Sciatic nerve (tissue), 2 donors: ENCODE results near the gene PTTG2. TPM values are rescaled to one million over a fixed set of nuclear protein-coding genes. Genes with fewer than 3 reads are reported as not detected.
A peak's percentile ranks its signal among the peaks of the same experiment; 100 is the strongest.
"Not testable (repeated sequence)": the region's sequence is repeated elsewhere in the genome, so short reads cannot be mapped to it uniquely, and the experiment has no call there.

Experiments
- ATAC-seq: fragments of 200-7000 bp; cut with Tn5 transposase; one replicate; pipeline ENCODE4 v1.9.1; 2020; ENCODE audit warnings: mild to moderate bottlenecking, moderate library complexity
- DNase-seq: peaks from one replicate; pipeline ENCODE4 v3.0.0-alpha.2; 2020; ENCODE audit warnings: low spot score
- intact Hi-C: fragments of 100-400 bp; cut with DNase I; formaldehyde crosslinking; loops from one replicate; pipeline ENCODE4 v1.14.2; 2022
- total RNA-seq: library from RNA; stranded (reverse); fragmentation: NEBNext Ultra II Directional; extraction: Animal tissue kit (Norgen Biotek cat#: 25700); gene quantifications from one replicate; pipeline ENCODE4 v1.2.1, GENCODE V29; 2021
- donor health status: DM: no; HTN: no; CAD: no.
- donor health status: DM: no; HTN: no; CAD: no.

The PTTG2 gene
- total RNA-seq, 1 donor from 2014 or later = 1.1 TPM

DNA sequence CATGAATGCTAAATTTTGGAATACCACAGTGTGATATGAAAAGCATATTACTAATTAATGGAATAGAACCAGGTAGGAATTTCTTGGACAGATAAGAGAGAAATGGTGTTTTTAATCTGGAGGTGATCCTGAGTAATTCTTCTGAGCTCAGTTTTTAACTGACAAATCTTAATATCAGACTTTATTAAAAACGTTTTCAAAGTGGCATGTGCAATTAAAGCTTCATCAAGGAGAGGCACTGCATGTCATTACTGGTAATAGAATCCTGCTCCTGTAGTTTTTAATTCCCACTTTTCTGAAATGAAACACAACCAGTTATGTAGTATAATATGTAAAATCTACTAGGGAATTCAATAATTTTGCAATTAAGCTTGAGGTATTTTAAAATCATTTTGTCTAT is 7.0 kb upstream of the PTTG2 start:
- DNase-seq (no peak), ATAC-seq (no peak)
- intact Hi-C loops = no loop called here

DNA sequence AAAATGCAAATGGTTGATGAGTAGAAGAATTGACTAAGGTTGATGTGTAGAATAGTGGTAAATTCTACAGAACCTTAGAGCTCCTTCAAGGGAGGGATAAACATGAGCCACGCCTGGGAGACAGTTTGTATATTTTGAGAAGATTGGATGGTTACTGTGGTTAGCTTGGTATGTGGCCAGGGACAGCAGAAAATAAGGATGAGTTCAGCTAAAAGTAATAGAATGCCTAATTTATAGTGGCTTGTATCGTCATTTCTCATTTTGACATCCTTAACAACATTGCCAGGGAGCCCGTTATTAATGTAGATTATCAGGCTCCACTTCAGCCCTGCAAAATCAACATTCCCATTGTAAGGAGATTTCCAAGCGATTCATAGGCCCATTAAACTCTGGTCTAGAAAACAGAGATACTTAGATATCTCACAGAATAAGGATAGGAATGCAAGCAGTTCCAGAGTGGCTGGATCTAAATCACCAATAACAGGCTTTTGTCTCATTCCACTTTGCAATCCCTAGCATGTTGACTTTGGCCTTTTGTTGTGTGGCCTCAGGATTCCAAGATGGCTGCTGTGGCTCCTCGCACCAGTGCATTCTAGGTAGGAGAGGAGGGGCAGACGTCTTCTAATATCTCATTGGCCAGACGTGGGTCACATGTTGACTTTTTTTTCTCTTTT is 6.4 kb upstream of the PTTG2 start:
- intact Hi-C loops = no loop called here
- ATAC-seq = no peak

DNA sequence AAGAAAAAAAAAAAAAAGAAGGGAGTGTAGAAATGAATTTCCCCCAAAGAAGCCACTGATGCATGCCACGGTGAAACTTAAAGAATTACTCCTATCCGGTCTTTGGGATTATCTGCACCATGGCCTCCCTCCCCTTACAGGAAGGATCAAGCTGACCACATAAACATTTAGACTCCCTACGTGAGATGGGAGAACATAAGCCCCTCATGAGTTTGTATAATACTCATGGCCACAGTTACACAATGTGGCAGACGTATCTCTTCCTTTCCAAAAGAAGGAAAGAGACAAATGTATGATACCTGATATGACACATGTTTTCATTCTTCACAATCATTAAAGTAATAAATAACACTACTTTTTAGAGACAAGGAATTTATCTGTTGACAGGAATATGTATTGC is 3.3 kb upstream of the PTTG2 start:
- DNase-seq (no peak), ATAC-seq (no peak)
- intact Hi-C loops = no loop called here

More for the DNA sequence above, 6.4 kb upstream of the PTTG2 start:
- no peak for DNase-seq

DNA sequence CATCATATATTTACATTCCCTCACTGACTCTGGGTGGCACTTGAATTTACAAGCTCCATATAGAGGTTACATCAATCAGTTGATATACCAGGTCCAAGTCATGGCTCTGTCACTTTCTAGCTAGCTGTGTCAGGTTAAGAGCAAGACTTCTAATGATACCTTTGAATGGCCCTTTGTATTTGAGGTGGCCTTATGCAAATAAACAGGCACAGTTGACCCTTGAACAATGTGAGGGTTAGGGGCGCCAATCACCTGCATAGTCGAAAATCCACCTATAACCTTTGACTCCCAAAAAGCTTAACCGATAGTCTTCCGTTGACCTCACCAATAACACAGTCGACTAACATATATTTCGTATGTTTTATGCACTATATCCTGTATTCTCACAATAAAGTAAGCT is 1.3 kb upstream of the PTTG2 start:
- intact Hi-C loops = no loop called here
- DNase-seq = no peak

DNA sequence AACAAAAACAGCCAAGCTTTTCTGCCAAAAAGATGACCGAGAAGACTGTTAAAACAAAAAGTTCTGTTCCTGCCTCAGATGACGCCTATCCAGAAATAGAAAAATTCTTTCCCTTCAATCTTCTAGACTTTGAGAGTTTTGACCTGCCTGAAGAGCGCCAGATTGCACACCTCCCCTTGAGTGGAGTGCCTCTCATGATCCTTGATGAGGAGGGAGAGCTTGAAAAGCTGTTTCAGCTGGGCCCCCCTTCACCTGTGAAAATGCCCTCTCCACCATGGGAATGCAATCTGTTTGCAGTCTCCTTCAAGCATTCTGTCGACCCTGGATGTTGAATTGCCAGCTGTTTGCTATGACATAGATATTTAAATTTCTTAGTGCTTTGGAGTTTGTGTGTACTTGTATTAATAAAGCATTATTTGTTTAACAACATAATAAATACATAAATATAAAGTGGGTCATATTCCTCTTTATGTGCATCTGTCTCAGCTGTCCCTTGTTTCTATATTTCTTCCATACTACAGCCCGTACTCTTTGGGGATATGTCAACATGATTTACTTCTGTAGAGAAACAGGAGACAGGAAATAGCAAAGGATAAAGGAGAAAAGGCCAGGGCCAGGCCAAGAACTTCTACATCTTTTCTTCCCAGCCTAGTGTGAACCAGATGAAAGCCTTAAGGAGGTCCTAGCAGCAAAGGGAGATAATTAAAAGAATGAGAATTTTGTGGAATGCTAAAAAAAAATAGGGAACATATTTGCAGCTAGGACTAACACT is 667 bp downstream of the PTTG2 start:
- no peak for DNase-seq
- intact Hi-C loops = no loop called here
- ATAC-seq = no peak

More for the DNA sequence above, 1.3 kb upstream of the PTTG2 start:
- no peak for ATAC-seq

DNA sequence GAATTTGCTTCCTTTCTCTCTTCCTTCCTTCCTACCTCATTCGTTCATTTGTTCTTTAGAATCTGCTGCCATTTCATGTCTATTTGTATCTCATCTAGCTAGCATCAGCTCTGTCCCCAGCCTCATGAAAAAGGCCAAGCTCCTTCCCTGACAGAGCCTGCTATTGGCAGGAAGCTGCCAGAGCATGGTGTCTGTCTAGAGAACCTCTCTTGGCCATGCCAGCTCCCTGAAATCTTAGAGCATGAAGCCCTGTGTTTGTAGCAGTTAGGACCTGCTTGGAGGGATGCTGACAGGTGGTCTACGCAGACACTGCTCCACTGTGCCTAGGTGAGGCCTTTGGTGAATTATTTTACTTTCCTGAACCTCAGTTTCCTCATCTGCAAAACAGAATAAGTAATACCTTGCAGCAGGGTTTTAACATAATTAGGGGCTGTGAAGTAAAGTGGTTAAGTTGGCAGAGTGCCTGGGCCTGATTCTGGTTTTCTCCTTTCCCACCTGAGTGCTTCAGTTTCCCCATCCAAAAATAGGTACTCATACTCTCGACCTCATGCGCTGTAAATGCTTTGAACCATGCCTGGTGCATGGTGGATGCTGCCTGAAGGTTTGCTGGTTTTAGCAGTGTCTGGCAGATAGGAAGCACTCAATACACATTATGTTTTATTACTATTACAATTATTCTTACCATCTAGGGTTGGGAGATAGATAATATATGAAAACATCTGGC is 4.7 kb downstream of the PTTG2 start:
- ATAC-seq (no peak), DNase-seq (no peak)
- intact Hi-C loops = no loop called here

DNA sequence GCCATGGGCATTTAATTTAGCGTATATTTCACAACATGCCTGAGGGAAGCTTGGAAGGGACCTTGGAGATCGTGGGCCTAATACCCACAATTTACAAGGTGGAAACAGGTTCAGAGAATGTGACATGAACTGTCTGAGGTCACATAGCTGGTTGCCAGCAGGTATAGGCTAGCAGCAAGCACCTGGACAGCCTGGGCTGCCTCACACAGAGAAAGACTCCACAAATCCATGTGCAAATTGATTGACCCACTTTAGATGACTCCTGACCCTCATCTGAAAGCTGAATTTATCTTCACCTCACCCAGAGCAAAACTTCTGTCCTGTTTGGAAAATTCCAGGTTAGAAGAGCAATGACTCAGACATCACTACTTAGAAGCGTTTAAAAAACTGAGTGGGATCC is 5.8 kb downstream of the PTTG2 start:
- DNase-seq (no peak), ATAC-seq (no peak)
- intact Hi-C loops = no loop called here

DNA sequence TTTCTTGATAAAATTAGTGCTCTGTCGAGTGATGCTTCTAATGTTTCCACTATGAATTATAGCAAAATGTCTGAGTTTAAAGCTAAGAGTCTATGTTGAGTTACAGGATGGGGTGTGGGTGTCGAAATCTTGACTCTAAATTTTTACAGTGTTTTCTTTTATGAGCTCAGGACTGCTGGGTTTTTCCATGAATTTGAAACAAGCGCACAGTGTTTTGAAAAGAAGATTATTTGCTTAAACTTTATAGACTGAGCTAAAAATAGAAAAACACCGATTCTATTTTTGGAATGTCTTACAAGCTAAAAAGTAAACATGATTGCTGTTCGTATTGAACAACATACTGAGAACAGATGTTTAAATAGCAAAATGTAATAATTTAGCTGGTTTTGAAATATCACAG is 7.5 kb downstream of the PTTG2 start:
- intact Hi-C loops = no loop called here
- no peak for DNase-seq
- ATAC-seq = no peak

DNA sequence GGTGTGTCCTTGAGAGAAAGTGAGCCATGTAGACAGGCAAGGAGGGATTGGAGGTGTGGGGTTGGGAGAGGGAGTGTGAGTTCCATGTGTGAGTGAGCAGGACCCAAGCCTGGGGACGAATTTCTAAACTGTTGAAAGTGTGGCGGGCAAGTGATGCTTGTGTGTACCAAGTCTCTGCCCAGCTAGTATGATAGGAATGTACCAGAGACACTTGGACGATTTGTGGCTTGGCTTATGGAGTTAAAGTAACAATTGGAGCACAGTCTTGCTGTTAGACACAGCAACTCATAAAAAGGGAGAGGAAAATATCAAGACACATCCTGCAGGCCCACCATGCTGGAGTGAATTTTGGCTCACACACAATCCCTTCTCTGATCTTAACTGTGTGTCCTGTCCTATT is 8.5 kb downstream of the PTTG2 start:
- ATAC-seq (no peak), DNase-seq (no peak)
- intact Hi-C loops = no loop called here

DNA sequence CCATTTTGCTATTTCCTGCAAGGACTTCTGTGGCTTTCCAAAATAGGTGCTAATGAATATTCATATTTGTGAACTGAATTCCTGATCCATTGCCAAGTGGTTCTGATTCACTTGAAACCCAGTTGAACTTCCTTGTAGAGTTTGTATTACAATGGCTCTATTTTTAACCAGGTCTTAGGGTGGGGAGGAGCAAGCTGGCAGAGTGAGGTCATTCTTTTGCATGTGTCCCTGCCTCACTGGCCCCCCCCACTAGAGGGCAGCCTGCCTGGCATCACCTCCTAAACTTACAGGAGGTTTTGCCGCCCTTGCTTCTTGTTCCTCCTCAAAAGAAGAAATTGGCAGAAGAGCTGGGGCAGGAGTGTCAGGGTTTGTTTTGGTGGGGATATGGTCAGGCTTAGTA is 10.5 kb downstream of the PTTG2 start:
- ATAC-seq = peak; percentile 82
- intact Hi-C loops = no loop called here

DNA sequence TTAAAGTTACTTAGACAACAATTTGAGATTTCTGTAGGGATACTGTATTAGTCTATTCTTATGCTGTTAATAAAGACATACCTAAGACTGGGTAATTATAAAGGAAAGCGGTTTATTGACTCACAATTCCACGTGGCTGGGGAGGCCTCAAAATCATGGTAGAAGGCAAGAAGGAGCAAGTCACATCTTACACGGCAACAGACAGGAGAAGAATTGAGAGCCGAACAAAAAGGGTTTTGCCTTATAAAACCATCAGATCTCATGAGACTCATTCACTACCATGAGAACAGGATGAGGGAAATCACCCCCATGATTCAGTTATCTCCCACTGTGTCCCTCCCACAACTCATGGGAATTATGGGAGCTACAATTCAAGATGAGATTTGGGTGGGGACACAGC is 11.0 kb downstream of the PTTG2 start:
- intact Hi-C loops = no loop called here
- no peak for DNase-seq
- ATAC-seq = no peak

More for the DNA sequence above, 10.5 kb downstream of the PTTG2 start:
- DNase-seq = peak; percentile 73

DNA sequence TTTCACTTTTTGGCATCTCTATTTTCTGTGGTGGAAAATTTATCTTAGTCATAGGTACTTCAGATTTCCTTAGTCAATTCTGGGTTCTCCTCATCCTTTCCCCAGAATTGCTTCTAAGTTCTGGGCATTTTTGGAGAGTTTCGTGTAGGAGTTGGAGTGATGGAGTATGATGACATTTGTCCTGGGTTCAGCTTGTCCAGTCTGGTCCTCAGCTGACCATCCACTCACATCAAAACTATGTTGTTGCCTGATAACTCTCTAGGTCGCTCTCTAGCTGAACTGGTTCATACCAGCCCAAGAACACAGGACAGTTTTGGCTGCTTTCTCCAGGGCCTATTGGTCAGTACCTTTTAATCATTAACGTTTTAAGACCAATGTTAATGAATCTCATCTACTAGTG is 13.2 kb downstream of the PTTG2 start:
- intact Hi-C loops = no loop called here

DNA sequence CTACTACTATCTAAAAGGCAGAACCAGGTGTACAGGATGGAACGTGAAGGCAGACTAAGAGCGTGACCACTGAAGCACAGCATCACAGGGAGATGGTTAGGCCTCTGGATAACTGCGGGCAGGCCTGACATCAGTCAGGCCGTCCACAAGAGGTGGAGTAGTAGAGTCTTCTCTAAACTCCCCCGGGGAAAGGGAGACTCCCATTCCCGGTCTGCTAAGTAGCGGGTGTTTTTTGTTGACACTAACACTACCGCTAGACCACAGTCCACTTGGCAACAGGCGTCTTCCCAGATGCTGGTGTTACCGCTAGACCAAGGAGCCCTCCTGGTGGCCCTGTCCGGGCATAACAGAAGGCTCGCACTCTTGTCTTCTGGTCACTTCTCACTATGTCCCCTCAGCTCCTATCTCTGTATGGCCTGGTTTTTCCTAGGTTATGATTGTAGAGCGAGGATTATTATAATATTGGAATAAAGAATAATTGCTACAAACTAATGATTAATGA is 15.2 kb downstream of the PTTG2 start:
- ATAC-seq, DNase-seq, intact Hi-C loops: not testable (repeated sequence)

More for the DNA sequence above, 13.2 kb downstream of the PTTG2 start:
- DNase-seq (no peak), ATAC-seq (no peak)

DNA sequence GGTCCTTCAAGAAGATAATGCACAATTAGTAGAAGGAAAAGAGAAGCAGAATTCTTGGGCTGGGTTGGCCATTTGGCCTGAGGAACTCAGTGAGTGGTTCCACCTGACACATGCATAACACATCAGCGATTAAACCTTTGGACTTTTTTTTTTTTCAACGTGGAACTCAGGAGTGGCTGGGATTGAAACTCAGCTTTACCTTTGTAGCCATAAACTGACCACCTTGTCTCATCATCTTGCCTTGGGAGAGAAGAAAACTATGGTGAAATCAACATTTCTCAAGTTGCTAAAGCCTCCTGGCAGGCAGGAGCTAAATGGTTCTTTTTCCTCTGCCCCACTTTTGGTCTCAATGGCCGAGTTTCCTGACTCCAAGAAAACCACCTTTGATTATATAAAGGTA is 16.3 kb downstream of the PTTG2 start:
- intact Hi-C loops = no loop called here
- ATAC-seq (peak; percentile 39), DNase-seq (no peak)

DNA sequence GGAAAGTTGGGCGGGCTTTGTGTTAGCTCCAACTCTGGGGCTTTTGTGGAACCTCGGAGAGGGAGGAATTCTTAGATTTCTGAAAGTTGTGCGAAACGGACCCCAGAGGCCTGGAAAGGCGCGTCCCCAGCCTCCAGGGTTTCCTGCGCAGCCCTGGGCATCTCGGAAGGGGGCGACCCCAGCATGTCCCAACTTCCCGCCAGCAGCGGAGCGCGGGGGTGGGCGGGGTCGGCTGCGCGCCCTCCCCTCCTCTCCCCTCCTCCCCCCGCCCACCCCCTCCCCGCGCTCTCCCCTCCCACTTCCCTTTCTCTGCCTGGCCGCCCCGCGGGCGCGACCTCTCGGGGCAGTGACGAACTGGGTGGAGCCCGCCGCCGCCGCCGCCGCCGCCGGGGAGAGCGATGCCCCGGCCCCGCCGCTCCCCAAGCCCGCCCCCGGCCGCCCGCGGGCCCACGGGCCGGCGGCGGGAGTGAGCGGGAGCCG is 16.8 kb downstream of the PTTG2 start:
- intact Hi-C loops = no loop called here

DNA sequence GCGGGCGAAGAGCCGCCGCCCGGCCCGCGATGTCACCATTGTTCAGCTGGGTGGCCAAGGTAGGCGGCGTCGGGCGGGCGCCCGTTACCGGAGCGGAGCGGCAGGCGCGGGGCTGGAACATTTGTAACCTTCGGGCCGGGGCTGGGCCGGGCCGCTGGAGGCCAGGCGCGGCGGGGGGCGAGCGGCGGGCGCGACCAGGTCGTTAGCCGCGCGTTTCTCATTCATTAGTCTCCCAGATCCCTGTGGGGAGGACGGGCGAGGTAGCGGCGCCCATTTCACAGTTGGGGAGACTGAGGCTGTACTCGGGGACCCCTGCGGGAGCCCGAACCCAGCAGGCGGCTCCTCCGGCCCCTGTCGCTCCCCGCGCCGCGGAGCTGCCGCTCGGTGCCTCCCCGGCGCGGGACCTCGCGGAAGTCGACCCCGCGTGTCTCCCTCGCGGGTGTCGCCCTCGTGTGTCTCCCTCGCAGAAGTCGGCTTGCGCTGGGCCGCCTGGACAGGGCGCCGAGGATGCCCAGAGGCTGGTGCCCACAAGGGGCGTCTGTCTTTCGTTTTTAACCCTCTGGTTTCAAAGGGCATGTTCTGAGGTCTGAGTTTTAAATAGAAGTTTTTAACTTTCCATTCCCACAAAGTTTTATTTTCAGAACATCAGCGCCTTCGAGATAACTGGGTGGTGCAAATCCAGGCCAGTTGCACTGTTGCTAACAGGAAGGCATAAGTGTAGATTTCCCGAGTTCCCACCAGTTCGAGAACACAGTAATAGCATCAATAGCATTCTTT is 17.5 kb downstream of the PTTG2 start:
- ATAC-seq = peak; percentile 83
- intact Hi-C loops = no loop called here
- peak; percentile 82 for DNase-seq

More for the DNA sequence above, 16.8 kb downstream of the PTTG2 start:
- DNase-seq (peak; percentile 87), ATAC-seq (peak; percentile 94)

DNA sequence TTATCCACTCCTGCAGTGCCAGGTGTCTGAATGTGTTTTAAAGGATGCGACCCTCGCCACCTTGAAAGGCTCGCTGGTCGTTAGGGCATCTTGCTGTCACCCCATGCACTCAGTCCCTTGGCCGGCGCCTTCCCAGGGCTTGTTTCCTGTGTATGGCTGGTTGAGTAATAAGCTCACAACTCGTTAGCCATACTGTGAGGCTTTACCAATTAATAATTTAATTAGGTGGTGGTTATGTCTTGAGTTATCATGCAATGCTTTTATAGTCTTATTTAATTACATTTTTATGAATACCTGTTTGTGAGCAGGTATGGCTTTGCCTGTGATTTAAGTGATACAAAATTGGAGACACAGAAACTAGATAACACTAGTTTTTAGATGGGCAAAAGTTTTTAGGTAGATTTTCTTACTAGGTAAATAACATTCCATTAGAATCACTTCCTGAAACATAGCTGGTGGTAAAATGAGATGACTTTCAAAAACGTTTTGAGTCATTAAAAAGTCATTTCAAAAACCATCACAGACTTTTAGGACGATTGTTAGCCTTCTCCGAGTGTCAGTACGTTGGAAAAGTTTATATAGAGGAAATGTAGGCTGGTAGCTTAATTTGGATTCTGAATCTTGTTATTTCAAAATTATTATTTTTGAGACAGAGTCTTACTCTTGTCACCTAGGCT is 18.2 kb downstream of the PTTG2 start:
- DNase-seq = no peak
- no peak for ATAC-seq
- intact Hi-C loops = no loop called here

DNA sequence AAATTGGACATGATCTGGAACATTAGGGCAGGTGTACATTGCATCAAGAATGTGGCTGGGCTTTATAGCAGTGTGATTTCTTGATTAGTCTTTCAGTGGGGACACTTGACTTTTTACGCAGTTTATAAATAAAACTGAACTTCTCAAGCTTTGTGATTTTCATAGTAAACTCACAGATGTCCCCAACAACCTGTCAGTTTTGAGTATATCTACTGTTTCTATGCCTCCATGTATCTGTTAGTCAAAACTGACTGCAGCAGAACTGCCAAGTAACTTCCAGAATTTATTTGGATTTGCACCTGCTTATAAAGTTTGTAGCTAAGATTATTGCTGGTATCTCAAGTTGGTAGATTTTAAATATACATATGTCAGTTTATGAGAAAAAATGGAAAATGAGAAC is 20.0 kb downstream of the PTTG2 start:
- DNase-seq = no peak
- intact Hi-C loops = no loop called here
- ATAC-seq = no peak
